ENCODE data around the gene LMF1.

The LMF1 gene

GRCh38 chr16:983044-984030 lies 12.6 kb upstream of the LMF1 start:
- Histone ChIP-seq H3K79me2 (ENCODE audit: insufficient read depth, low read depth) (no peaks in the 10 kb centered on the region), H3K27me3 (ENCODE audit: insufficient read depth, low read depth) (peaks cover 69% of the 10 kb centered on the region), H3K36me3 (ENCODE audit: insufficient read depth) (no peaks in the 10 kb centered on the region), H3K4me1 (ENCODE audit: low read depth, poor library complexity, severe bottlenecking) (no peaks in the 10 kb centered on the region), H3K4me3 (IDR thresholded peaks at IDR 0.05; ENCODE audit: insufficient read depth, low read depth, low read length) (no peak overlapping the region), H3K27ac (no peak overlapping the region), H4K20me1 (ENCODE audit: insufficient read depth) (no peaks in the 10 kb centered on the region), H2AFZ (ENCODE audit: low read depth) (no peak overlapping the region), H3K4me2 (no peak overlapping the region), H3K9ac (no peak overlapping the region)
- no peak for TF ChIP-seq CTCF (conservative IDR thresholded peaks at IDR 0.05; ENCODE audit: low read depth, low read length)

- Histone ChIP-seq H3K4me3 (IDR thresholded peaks at IDR 0.05; ENCODE audit: insufficient read depth, low read depth, low read length) (no peak overlapping the region), H3K36me3 (ENCODE audit: insufficient read depth) (no peaks in the 10 kb centered on the region), H3K4me2 (no peak overlapping the region), H3K9ac (no peak overlapping the region), H3K79me2 (ENCODE audit: insufficient read depth, low read depth) (no peaks in the 10 kb centered on the region), H3K27ac (no peak overlapping the region), H4K20me1 (ENCODE audit: insufficient read depth) (no peaks in the 10 kb centered on the region), H3K4me1 (ENCODE audit: low read depth, poor library complexity, severe bottlenecking) (no peaks in the 10 kb centered on the region), H2AFZ (ENCODE audit: low read depth) (no peak overlapping the region), H3K27me3 (ENCODE audit: insufficient read depth, low read depth) (peaks cover 64% of the 10 kb centered on the region)
- TF ChIP-seq CTCF (conservative IDR thresholded peaks at IDR 0.05; ENCODE audit: low read depth, low read length), result no peak
Measured at GRCh38 chr16:982145-983043, 11.6 kb upstream of the LMF1 start.

GRCh38 chr16:981695-982144 lies 10.9 kb upstream of the LMF1 start, which contains the start of gene SOX8:
Gene SOX8, plus strand, starts transcription at chr16:981770. Its CDS starts 153 bp downstream, at chr16:981923.
- H3K36me3 ChIP-seq (ENCODE audit: insufficient read depth), result no peaks in the 10 kb centered on the region
- no peak within 1 kb of the TSS for H3K27ac ChIP-seq
- no peaks in the 10 kb centered on the region for H3K4me1 ChIP-seq (ENCODE audit: low read depth, poor library complexity, severe bottlenecking)
- no peaks in the 10 kb centered on the region for H4K20me1 ChIP-seq (ENCODE audit: insufficient read depth)
- no peak within 1 kb of the TSS for H3K9ac ChIP-seq
- no peak for TF ChIP-seq CTCF (conservative IDR thresholded peaks at IDR 0.05; ENCODE audit: low read depth, low read length)
- no peaks in the 10 kb centered on the region for H3K79me2 ChIP-seq (ENCODE audit: insufficient read depth, low read depth)
- no peak within 1 kb of the TSS for H3K4me3 ChIP-seq (IDR thresholded peaks at IDR 0.05; ENCODE audit: insufficient read depth, low read depth, low read length)
- H3K27me3 ChIP-seq (ENCODE audit: insufficient read depth, low read depth), result peaks cover 64% of the 10 kb centered on the region
- H3K4me2 ChIP-seq, result no peak within 1 kb of the TSS
- no peak within 1 kb of the TSS for H2AFZ ChIP-seq (ENCODE audit: low read depth)

GRCh38 chr16:980595-980854 lies 9.7 kb upstream of the LMF1 start:
- Histone ChIP-seq H3K4me1 (ENCODE audit: low read depth, poor library complexity, severe bottlenecking) (no peaks in the 10 kb centered on the region), H3K9ac (no peak overlapping the region), H3K27ac (no peak overlapping the region), H4K20me1 (ENCODE audit: insufficient read depth) (no peaks in the 10 kb centered on the region), H3K36me3 (ENCODE audit: insufficient read depth) (no peaks in the 10 kb centered on the region), H3K4me3 (IDR thresholded peaks at IDR 0.05; ENCODE audit: insufficient read depth, low read depth, low read length) (no peak overlapping the region), H3K79me2 (ENCODE audit: insufficient read depth, low read depth) (no peaks in the 10 kb centered on the region), H3K4me2 (no peak overlapping the region), H2AFZ (ENCODE audit: low read depth) (no peak overlapping the region), H3K27me3 (ENCODE audit: insufficient read depth, low read depth) (peaks cover 64% of the 10 kb centered on the region)
- no peak for TF ChIP-seq CTCF (conservative IDR thresholded peaks at IDR 0.05; ENCODE audit: low read depth, low read length)
